Right cardiac atrium (tissue), 5 donors: ENCODE measurements around the gene CRIP2. TPM values are rescaled to one million over a fixed set of nuclear protein-coding genes. Genes with fewer than 3 reads are reported as not detected.

Experiments
- ATAC-seq, 2 donors: fragments of 200-7000 bp; cut with Tn5 transposase; one replicate each; pipeline versions ENCODE4 v1.8.0 to v1.9.1; 2020; ENCODE audit warnings: moderate library complexity in 2 of 2, mild to moderate bottlenecking in 1 of 2
- DNase-seq, 3 donors: peaks; one replicate each; pipeline ENCODE4 v3.0.0-alpha.2; 2020
- H3K27ac ChIP-seq: one replicate; pipeline ENCODE4 v1.5.1; 2013; ENCODE audit warnings: mild to moderate bottlenecking, low read length, control low read depth, moderate library complexity
- H3K27me3 ChIP-seq: one replicate; pipeline ENCODE4 v1.6.1; 2013; ENCODE audit not compliant: control insufficient read depth, insufficient read depth
- H3K4me1 ChIP-seq: one replicate; pipeline ENCODE4 v1.6.1; 2013; ENCODE audit warnings: low read length; ENCODE audit not compliant: control insufficient read depth, insufficient read depth
- H3K4me3 ChIP-seq: one replicate; pipeline ENCODE4 v1.5.1; 2013; ENCODE audit warnings: low read length, control low read depth
- H3K9me3 ChIP-seq: one replicate; pipeline ENCODE4 v1.6.1; 2013; ENCODE audit warnings: low read length; ENCODE audit not compliant: control insufficient read depth
- WGBS: extraction: QIAGEN DNeasy Blood & Tissue Kit; methylation state at CpG from one replicate; pipeline ENCODE4 v1.1.7; 2013; 5-methylcytosine and 5-hydroxymethylcytosine counted together
- intact Hi-C, 4 donors: fragments of 100-400 bp; cut with DNase I; formaldehyde crosslinking; loops; one replicate each; pipeline versions ENCODE4 v1.11.0 to v1.14.0; 2022 to 2023
- polyA plus RNA-seq: library from polyadenylated mRNA; stranded (reverse); fragments of 200-250 nt; gene quantifications from one replicate; pipeline ENCODE4 v1.2.3, GENCODE V29; 2013
- total RNA-seq, 4 donors: library from RNA; stranded (reverse); fragmentation: NEBNext Ultra II Directional; extraction: Animal tissue kit (Norgen Biotek cat#: 25700); gene quantifications; one replicate each; pipeline ENCODE4 v1.2.1, GENCODE V29; 2021
- donor health status: healthy with polysubstance abuse.
- donor health status: DM: no; HTN: yes; CAD: no.
- donor health status: DM: no; HTN: no; CAD: no.
- donor health status: DM: no; HTN: yes; CAD: no; lungs with severe emphysema.
- donor health status: DM: yes; HTN: yes; CAD: no.

The CRIP2 gene
- total and polyA plus RNA-seq, 5 donors = 1,091 to 1,790 (median 1,274) TPM

DNA sequence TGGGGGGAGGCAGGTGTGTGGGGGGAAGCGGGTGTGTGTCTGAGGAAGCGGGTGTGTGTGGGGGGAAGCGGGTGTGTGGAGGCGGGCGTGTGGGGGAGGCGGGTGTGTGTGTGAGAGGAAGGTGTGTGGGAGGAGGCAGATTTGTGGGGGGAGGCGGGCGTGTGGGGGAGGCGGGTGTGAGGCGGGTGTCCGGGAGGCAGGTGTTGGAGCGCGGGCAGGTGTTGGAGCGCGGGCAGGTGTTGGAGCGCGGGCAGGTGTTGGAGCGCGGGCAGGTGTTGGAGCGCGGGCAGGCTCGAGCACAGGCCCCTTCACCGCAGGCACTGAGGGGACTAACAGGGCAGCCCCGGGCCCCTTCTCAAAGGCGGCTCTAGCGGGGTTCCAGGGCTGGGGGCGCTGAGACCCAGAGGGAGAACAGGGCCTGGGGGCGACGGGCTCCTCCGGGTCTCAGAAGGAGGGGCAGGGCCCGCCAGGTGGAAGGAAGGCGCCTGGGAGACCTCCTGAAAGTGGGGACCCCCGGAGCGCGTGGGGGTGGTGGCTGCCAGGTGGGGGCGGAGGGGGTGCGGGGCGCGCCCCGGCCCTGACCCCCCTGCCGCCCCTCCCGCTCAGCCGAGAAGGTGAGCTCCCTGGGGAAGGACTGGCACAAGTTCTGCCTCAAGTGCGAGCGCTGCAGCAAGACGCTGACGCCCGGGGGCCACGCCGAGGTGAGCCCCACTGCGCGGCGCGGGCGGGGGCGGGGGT, 3.2 kb downstream of the CRIP2 start:
- peak overlapping the region; percentile 84 for H3K4me3 ChIP-seq
- intact Hi-C loops = no loop called here
- peak in 1 of 3 donors; percentile 68 for DNase-seq
- WGBS = 59% methylated on average over 50 of the region's 56 CpGs
- no peaks in the 10 kb centered on the region for H3K9me3 ChIP-seq
- H3K27me3 ChIP-seq = no peaks in the 10 kb centered on the region
- no peak for ATAC-seq
- H3K4me1 ChIP-seq = peaks cover 11% of the 10 kb centered on the region
- H3K27ac ChIP-seq = peak overlapping the region; percentile 95

DNA sequence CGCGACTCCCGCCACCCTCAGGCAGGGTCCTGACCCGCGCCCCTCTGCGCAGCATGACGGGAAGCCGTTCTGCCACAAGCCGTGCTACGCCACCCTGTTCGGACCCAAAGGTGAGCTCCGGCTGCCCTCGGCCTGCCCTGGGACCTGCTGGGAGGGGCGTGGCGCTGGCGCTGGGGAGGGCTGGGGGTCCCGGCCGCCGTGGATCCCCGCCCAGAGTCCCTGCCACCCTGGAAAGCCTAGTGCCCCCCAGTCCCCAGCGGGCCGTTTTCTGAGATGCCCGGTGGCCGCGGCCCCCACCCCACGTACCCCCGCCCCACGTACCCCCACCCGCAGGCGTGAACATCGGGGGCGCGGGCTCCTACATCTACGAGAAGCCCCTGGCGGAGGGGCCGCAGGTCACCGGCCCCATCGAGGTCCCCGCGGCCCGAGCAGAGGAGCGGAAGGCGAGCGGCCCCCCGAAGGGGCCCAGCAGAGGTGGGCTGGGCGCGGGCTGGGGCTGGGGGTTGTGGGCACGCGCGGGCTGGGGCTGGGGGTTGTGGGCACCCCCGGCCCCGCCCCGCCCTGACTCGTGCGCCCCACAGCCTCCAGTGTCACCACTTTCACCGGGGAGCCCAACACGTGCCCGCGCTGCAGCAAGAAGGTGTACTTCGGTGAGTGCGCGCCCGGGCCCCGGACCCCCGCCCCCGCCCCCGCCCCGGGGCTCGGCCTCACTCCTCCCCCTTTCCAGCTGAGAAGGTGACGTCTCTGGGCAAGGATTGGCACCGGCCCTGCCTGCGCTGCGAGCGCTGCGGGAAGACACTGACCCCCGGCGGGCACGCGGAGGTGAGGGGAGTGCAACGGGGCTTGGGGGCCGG, 4.0 kb downstream of the CRIP2 start:
- peak in 1 of 3 donors; percentile 67 for DNase-seq
- Histone ChIP-seq H3K27ac (no peak overlapping the region), H3K4me3 (no peak overlapping the region)

GRCh38 chr14:105479431-105480158, 5.0 kb downstream of the CRIP2 start:
- H3K4me1 ChIP-seq = peaks cover 12% of the 10 kb centered on the region
- no peaks in the 10 kb centered on the region for H3K9me3 ChIP-seq
- H3K27ac ChIP-seq = no peak overlapping the region
- ATAC-seq (no peak), DNase-seq (peak in 2 of 3 donors; percentile 37 to 66)
- intact Hi-C loops = loop anchor here in 2 of 4 donors (10.0 kb wide), 2 partner anchors 105 to 275 kb away; no protein-coding TSS in a partner anchor
- no peaks in the 10 kb centered on the region for H3K27me3 ChIP-seq
- no peak overlapping the region for H3K4me3 ChIP-seq
- 54% methylated on average over 34 of the region's 34 CpGs for WGBS

More for the DNA sequence above, 4.0 kb downstream of the CRIP2 start:
- Histone ChIP-seq H3K4me1 (peaks cover 8% of the 10 kb centered on the region), H3K27me3 (no peaks in the 10 kb centered on the region), H3K9me3 (no peaks in the 10 kb centered on the region)
- no peak for ATAC-seq
- 63% methylated on average over 81 of the region's 81 CpGs for WGBS
- intact Hi-C loops = no loop called here

- Histone ChIP-seq H3K27me3 (no peaks in the 10 kb centered on the region), H3K9me3 (no peaks in the 10 kb centered on the region), H3K4me3 (no peak overlapping the region), H3K27ac (peak overlapping the region; percentile 95), H3K4me1 (peaks cover 13% of the 10 kb centered on the region)
- DNase-seq (peak in 1 of 3 donors; percentile 47), ATAC-seq (no peak)
- 51% methylated on average over 15 of the region's 15 CpGs for WGBS
- intact Hi-C loops = loop anchor here in 2 of 4 donors (10.0 kb wide), 2 partner anchors 105 to 275 kb away; no protein-coding TSS in a partner anchor
These were observed 5.7 kb downstream of the CRIP2 start for GRCh38 chr14:105480199-105480746.

GRCh38 chr14:105480807-105481801, 6.5 kb downstream of the CRIP2 start:
- under 1% methylated on average over 35 of the region's 35 CpGs for WGBS
- peak overlapping the region; percentile 95 for H3K27ac ChIP-seq
- H3K27me3 ChIP-seq = no peaks in the 10 kb centered on the region
- intact Hi-C loops = loop anchor here in 2 of 4 donors (10.0 kb wide), 2 partner anchors 106 to 276 kb away; no protein-coding TSS in a partner anchor
- peak; percentile 61 to 66 for ATAC-seq
- peak; percentile 89 to 96 (median 96) for DNase-seq
- no peaks in the 10 kb centered on the region for H3K9me3 ChIP-seq
- peak overlapping the region; percentile 5 for H3K4me3 ChIP-seq
- H3K4me1 ChIP-seq = peaks cover 20% of the 10 kb centered on the region

GRCh38 chr14:105481886-105482457, 7.4 kb downstream of the CRIP2 start:
- DNase-seq (peak; percentile 97 to 98 (median 98)), ATAC-seq (peak; percentile 43 to 61)
- Histone ChIP-seq H3K27me3 (no peaks in the 10 kb centered on the region), H3K4me1 (peaks cover 22% of the 10 kb centered on the region), H3K4me3 (peak overlapping the region; percentile 5), H3K9me3 (no peaks in the 10 kb centered on the region), H3K27ac (peak overlapping the region; percentile 84)
- 2% methylated on average over 18 of the region's 18 CpGs for WGBS
- intact Hi-C loops = loop anchor here in 2 of 4 donors (10.0 kb wide), 2 partner anchors 107 to 277 kb away; no protein-coding TSS in a partner anchor

- H3K9me3 ChIP-seq = no peaks in the 10 kb centered on the region
- WGBS = 58% methylated on average over 18 of the region's 18 CpGs
These were observed 8.0 kb downstream of the CRIP2 start for GRCh38 chr14:105482486-105483110.

DNA sequence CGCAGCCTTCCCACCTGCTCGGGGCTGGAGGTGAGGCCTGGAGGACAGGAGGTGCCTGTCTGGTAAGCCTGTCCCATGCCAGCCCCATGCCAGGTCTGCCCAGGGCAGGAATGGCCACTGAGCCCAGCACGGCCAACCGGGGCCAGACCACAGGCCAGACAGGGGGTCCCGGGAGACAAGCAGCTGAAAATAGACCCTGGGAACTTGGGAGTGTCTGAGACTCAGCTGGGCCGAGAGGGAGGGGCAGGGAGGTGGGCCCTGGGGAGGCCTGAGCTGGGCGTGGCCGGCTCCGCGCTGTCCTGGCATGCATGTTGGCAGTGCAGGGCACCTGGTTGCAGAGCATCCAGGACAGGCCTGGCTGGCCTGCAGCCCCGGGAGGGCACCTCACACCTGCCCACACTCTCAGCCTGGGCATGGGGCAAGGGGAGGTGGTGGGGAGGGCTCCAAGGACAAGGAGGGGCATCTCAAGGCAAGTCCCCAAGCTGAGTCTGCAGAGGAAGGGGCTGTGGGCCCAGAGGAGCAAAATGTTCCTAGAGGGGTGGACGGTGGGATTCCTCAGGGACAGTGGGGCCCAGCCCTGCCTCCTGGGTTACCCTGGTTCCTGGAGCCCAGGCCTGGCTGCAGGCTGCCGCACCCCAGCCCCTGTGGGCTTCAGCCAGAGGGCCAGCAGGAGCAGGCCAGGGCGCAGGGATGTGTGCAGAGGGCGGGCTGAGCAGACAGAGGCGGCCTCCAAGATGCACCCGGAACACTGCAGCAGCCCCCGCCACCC, 8.9 kb downstream of the CRIP2 start:
- WGBS = 52% methylated on average over 18 of the region's 18 CpGs
- no peak overlapping the region for H3K4me3 ChIP-seq
- H3K27ac ChIP-seq = peak overlapping the region; percentile 84
- no peak for ATAC-seq
- intact Hi-C loops = loop anchor here in 2 of 4 donors (10.0 kb wide), 2 partner anchors 109 to 279 kb away; no protein-coding TSS in a partner anchor
- peak; percentile 44 to 83 (median 69) for DNase-seq
- peaks cover 22% of the 10 kb centered on the region for H3K4me1 ChIP-seq
- no peaks in the 10 kb centered on the region for H3K9me3 ChIP-seq
- no peaks in the 10 kb centered on the region for H3K27me3 ChIP-seq

More at GRCh38 chr14:105482486-105483110, 8.0 kb downstream of the CRIP2 start:
- H3K27ac ChIP-seq = peak overlapping the region; percentile 84
- peak in 2 of 3 donors; percentile 42 to 69 for DNase-seq
- H3K27me3 ChIP-seq = no peaks in the 10 kb centered on the region
- H3K4me1 ChIP-seq = peaks cover 22% of the 10 kb centered on the region
- ATAC-seq = no peak
- no peak overlapping the region for H3K4me3 ChIP-seq
- intact Hi-C loops = loop anchor here in 2 of 4 donors (10.0 kb wide), 2 partner anchors 108 to 278 kb away; no protein-coding TSS in a partner anchor
